ENCODE data around the gene ATAD3C.
"Not testable (repeated sequence)": the region's sequence is repeated elsewhere in the genome, so short reads cannot be mapped to it uniquely, and the experiment has no call there.

GRCh38 chr1:1452365-1452739, 2.9 kb downstream of the ATAD3C start:
- TF ChIP-seq POLR2AphosphoS5 (IDR thresholded peaks at IDR 0.05; ENCODE audit: low read depth, low read length); POLR2A (IDR thresholded peaks at IDR 0.05; ENCODE audit: low read depth, low read length); TAF1 (IDR thresholded peaks at IDR 0.05; ENCODE audit: borderline replicate concordance, low read depth, low read length): not testable (repeated sequence)

All from GM12892 (cell line).